Peyer's patch (tissue), 4 donors: ENCODE results near the gene ARID1B.

Experiments used
- POLR2A ChIP-seq, 2 donors: fragments of 450-650 bp; IDR thresholded peaks; one replicate each; pipeline ENCODE4 v1.5.1; 2017; ENCODE audit warnings: antibody characterized with exemption in 2 of 2, mild to moderate bottlenecking in 2 of 2, moderate library complexity in 2 of 2
- TF ChIP-seq, protein P1 (sequence below), 6 experiments: fragments of 450-650 bp in 4 of 6; fragments of 200-600 bp in 2 of 6; sonication (generic) in 1 of 6; IDR thresholded peaks; one replicate each; pipeline ENCODE4 v1.5.1; 2017 to 2019; ENCODE audit warnings: antibody characterized with exemption in 6 of 6, mild to moderate bottlenecking in 3 of 6, moderate library complexity in 1 of 6

- TF ChIP-seq, protein P1, sequence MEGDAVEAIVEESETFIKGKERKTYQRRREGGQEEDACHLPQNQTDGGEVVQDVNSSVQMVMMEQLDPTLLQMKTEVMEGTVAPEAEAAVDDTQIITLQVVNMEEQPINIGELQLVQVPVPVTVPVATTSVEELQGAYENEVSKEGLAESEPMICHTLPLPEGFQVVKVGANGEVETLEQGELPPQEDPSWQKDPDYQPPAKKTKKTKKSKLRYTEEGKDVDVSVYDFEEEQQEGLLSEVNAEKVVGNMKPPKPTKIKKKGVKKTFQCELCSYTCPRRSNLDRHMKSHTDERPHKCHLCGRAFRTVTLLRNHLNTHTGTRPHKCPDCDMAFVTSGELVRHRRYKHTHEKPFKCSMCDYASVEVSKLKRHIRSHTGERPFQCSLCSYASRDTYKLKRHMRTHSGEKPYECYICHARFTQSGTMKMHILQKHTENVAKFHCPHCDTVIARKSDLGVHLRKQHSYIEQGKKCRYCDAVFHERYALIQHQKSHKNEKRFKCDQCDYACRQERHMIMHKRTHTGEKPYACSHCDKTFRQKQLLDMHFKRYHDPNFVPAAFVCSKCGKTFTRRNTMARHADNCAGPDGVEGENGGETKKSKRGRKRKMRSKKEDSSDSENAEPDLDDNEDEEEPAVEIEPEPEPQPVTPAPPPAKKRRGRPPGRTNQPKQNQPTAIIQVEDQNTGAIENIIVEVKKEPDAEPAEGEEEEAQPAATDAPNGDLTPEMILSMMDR (IDR thresholded peaks at IDR 0.05), result no peak
- TF ChIP-seq POLR2A (IDR thresholded peaks at IDR 0.05), result no peak
Measured at GRCh38 chr6:156869980-156870398, 92.8 kb downstream of the ARID1B start.
